Chondrocyte (in vitro differentiated cells): ENCODE data around the gene KIF5C. TPM values are rescaled to one million over a fixed set of nuclear protein-coding genes. Genes with fewer than 3 reads are reported as not detected.

Experiments
- DNase-seq: peaks from one replicate; pipeline ENCODE4 v3.0.0; 2021; ENCODE audit warnings: mixed read lengths, low spot score
- H3K27ac Mint-ChIP-seq: one replicate; pipeline ENCODE4 v1.8.0; 2021; ENCODE audit warnings: mild to moderate bottlenecking, moderate library complexity, mixed read lengths; ENCODE audit not compliant: unreplicated experiment
- H3K27me3 Mint-ChIP-seq: 2 replicates; pipeline ENCODE4 v1.8.0; 2021; ENCODE audit warnings: low read depth, mixed read lengths
- H3K36me3 Mint-ChIP-seq: 2 replicates; pipeline ENCODE4 v1.8.0; 2021; ENCODE audit warnings: low read depth, mixed read lengths
- H3K4me1 Mint-ChIP-seq: 2 replicates; pipeline ENCODE4 v1.8.0; 2021; ENCODE audit warnings: low read depth, mild to moderate bottlenecking, mixed read lengths
- H3K4me3 Mint-ChIP-seq: one replicate; pipeline ENCODE4 v1.8.0; 2021; ENCODE audit warnings: mild to moderate bottlenecking, moderate library complexity, mixed read lengths; ENCODE audit not compliant: unreplicated experiment
- H3K9me3 Mint-ChIP-seq: 2 replicates; pipeline ENCODE4 v1.8.0; 2021; ENCODE audit warnings: low read depth, mixed read lengths
- CTCF ChIP-seq: fragments of 200-600 bp; sonication (generic); IDR thresholded peaks from 2 replicates; pipeline ENCODE4 v1.5.0; 2021; ENCODE audit warnings: antibody characterized with exemption, mild to moderate bottlenecking, moderate library complexity
- total RNA-seq: library from RNA; stranded (reverse); gene quantifications from 3 replicates; pipeline ENCODE4 v1.2.1, GENCODE V29; 2021

KIF5C gene
- total RNA-seq, 1 donor from 2014 or later = 3.1 TPM

GRCh38 chr2:149019768-149020167 is 144.7 kb downstream of the KIF5C start:
- H3K4me3 Mint-ChIP-seq = no peak overlapping the region
- peaks cover 14% of the 10 kb centered on the region for H3K4me1 Mint-ChIP-seq
- TF ChIP-seq CTCF = no peak
- no peak overlapping the region for H3K27ac Mint-ChIP-seq
- no peaks in the 10 kb centered on the region for H3K27me3 Mint-ChIP-seq
- DNase-seq = no peak
- no peaks in the 10 kb centered on the region for H3K9me3 Mint-ChIP-seq
- H3K36me3 Mint-ChIP-seq = no peaks in the 10 kb centered on the region

GRCh38 chr2:149020432-149020851 is 145.4 kb downstream of the KIF5C start:
- peaks cover 14% of the 10 kb centered on the region for H3K4me1 Mint-ChIP-seq
- TF ChIP-seq CTCF = no peak
- H3K4me3 Mint-ChIP-seq = no peak overlapping the region
- H3K36me3 Mint-ChIP-seq = no peaks in the 10 kb centered on the region
- no peak overlapping the region for H3K27ac Mint-ChIP-seq
- no peaks in the 10 kb centered on the region for H3K27me3 Mint-ChIP-seq
- H3K9me3 Mint-ChIP-seq = no peaks in the 10 kb centered on the region
- DNase-seq = no peak

GRCh38 chr2:149021271-149021719 is 146.3 kb downstream of the KIF5C start:
- Mint-ChIP-seq H3K4me1 (peaks cover 14% of the 10 kb centered on the region), H3K27ac (no peak overlapping the region)
- no peak for DNase-seq

GRCh38 chr2:149021761-149022160 is 146.7 kb downstream of the KIF5C start:
- Mint-ChIP-seq H3K36me3 (no peaks in the 10 kb centered on the region), H3K27ac (no peak overlapping the region), H3K27me3 (no peaks in the 10 kb centered on the region), H3K9me3 (no peaks in the 10 kb centered on the region), H3K4me1 (peaks cover 14% of the 10 kb centered on the region), H3K4me3 (no peak overlapping the region)
- no peak for TF ChIP-seq CTCF
- DNase-seq = no peak

More at GRCh38 chr2:149021271-149021719, 146.3 kb downstream of the KIF5C start:
- Mint-ChIP-seq H3K9me3 (no peaks in the 10 kb centered on the region), H3K4me3 (no peak overlapping the region), H3K36me3 (no peaks in the 10 kb centered on the region), H3K27me3 (no peaks in the 10 kb centered on the region)
- TF ChIP-seq CTCF = no peak

- TF ChIP-seq CTCF = no peak
- no peaks in the 10 kb centered on the region for H3K9me3 Mint-ChIP-seq
- H3K4me3 Mint-ChIP-seq = no peak overlapping the region
- DNase-seq = no peak
- no peaks in the 10 kb centered on the region for H3K27me3 Mint-ChIP-seq
- no peaks in the 10 kb centered on the region for H3K36me3 Mint-ChIP-seq
- peaks cover 9% of the 10 kb centered on the region for H3K4me1 Mint-ChIP-seq
- H3K27ac Mint-ChIP-seq = no peak overlapping the region
These were observed 148.1 kb downstream of the KIF5C start for GRCh38 chr2:149023091-149023490.
